NCI-H82 treated with DMSO at 0.1 percent for 48 hours (cell line): ENCODE results near the gene HEY2.
"Not testable (repeated sequence)": the region's sequence is repeated elsewhere in the genome, so short reads cannot be mapped to it uniquely, and the experiment has no call there.

Source experiments
- DNase-seq: peaks from one replicate; lab custom pipeline; 2025; ENCODE audit not compliant: unreplicated experiment; lab: John Stamatoyannopoulos, UW

The HEY2 gene

GRCh38 chr6:125765944-125766343 is 16.5 kb downstream of the HEY2 start:
- no peak for DNase-seq

- no peak for DNase-seq
Measured at GRCh38 chr6:125766641-125767040, 17.2 kb downstream of the HEY2 start.

- no peak for DNase-seq
Measured at GRCh38 chr6:125769147-125769783, 19.8 kb downstream of the HEY2 start.

GRCh38 chr6:125773387-125774341 is 24.2 kb downstream of the HEY2 start:
- no peak for DNase-seq

GRCh38 chr6:125776107-125776826 is 26.8 kb downstream of the HEY2 start:
- DNase-seq, result not testable (repeated sequence)

GRCh38 chr6:125779924-125780539 is 30.6 kb downstream of the HEY2 start:
- DNase-seq, result peak; percentile 97

GRCh38 chr6:125780540-125781313 is 31.3 kb downstream of the HEY2 start:
- peak; percentile 84 for DNase-seq

GRCh38 chr6:125781314-125781868 is 32.0 kb downstream of the HEY2 start:
- peak; percentile 81 for DNase-seq

GRCh38 chr6:125784365-125784764 is 34.9 kb downstream of the HEY2 start:
- no peak for DNase-seq

GRCh38 chr6:125787791-125788190 is 38.4 kb downstream of the HEY2 start:
- peak; percentile 75 for DNase-seq

GRCh38 chr6:125789167-125789566 is 39.7 kb downstream of the HEY2 start:
- no peak for DNase-seq

GRCh38 chr6:125789576-125790357 is 40.3 kb downstream of the HEY2 start:
- peak; percentile 40 for DNase-seq

- peak; percentile 21 for DNase-seq
Measured at GRCh38 chr6:125790358-125791150, 41.1 kb downstream of the HEY2 start, which contains the start of gene NCOA7. NCOA7 (plus strand) TSS chr6:125790960; CDS start chr6:125815355, 24,395 bp downstream.

- DNase-seq, result peak; percentile 12
Measured at GRCh38 chr6:125791151-125791819, 41.9 kb downstream of the HEY2 start.

- DNase-seq, result no peak
Measured at GRCh38 chr6:125791820-125792165, 42.4 kb downstream of the HEY2 start.

GRCh38 chr6:125792172-125792571 is 42.7 kb downstream of the HEY2 start:
- DNase-seq, result no peak

- DNase-seq, result no peak
Measured at GRCh38 chr6:125792680-125793079, 43.2 kb downstream of the HEY2 start.

- no peak for DNase-seq
Measured at GRCh38 chr6:125793280-125793679, 43.8 kb downstream of the HEY2 start.
